ENCODE results near the gene TUBGCP4.

Gene TUBGCP4, protein sequence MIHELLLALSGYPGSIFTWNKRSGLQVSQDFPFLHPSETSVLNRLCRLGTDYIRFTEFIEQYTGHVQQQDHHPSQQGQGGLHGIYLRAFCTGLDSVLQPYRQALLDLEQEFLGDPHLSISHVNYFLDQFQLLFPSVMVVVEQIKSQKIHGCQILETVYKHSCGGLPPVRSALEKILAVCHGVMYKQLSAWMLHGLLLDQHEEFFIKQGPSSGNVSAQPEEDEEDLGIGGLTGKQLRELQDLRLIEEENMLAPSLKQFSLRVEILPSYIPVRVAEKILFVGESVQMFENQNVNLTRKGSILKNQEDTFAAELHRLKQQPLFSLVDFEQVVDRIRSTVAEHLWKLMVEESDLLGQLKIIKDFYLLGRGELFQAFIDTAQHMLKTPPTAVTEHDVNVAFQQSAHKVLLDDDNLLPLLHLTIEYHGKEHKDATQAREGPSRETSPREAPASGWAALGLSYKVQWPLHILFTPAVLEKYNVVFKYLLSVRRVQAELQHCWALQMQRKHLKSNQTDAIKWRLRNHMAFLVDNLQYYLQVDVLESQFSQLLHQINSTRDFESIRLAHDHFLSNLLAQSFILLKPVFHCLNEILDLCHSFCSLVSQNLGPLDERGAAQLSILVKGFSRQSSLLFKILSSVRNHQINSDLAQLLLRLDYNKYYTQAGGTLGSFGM

GRCh38 chr15:43370975-43371974, at the start of gene TUBGCP4, which contains the start of gene ZSCAN29:
Gene TUBGCP4, plus strand, starts transcription at chr15:43371101. Its CDS starts 254 bp downstream, at chr15:43371355.
Gene ZSCAN29, minus strand, starts transcription at chr15:43371043. Its CDS starts 1,130 bp downstream, at chr15:43369913.
- Histone ChIP-seq H3K9ac (ENCODE audit: low read depth, low read length) (peak within 1 kb of the TSS; percentile 86), H3K36me3 (ENCODE audit: insufficient read depth, low read length) (peaks cover 5% of the 10 kb centered on the region), H3K9me3 (ENCODE audit: control insufficient read depth, insufficient read depth, low read length) (no peaks in the 10 kb centered on the region), H3K4me1 (ENCODE audit: insufficient read depth, low read length) (no peaks in the 10 kb centered on the region)

GRCh38 chr15:43325039-43325684, 45.7 kb upstream of the TUBGCP4 start:
- no peaks in the 10 kb centered on the region for H3K9me3 ChIP-seq (ENCODE audit: control insufficient read depth, insufficient read depth, low read length)
- H3K36me3 ChIP-seq (ENCODE audit: insufficient read depth, low read length) = no peaks in the 10 kb centered on the region
- no peak overlapping the region for H3K9ac ChIP-seq (ENCODE audit: low read depth, low read length)
- peaks cover 7% of the 10 kb centered on the region; the same call in 1 of the 2 replicates for H3K4me1 ChIP-seq (ENCODE audit: insufficient read depth, low read length)

- H3K4me1 ChIP-seq (ENCODE audit: insufficient read depth, low read length) = peaks cover 7% of the 10 kb centered on the region; the same call in 1 of the 2 replicates
- H3K36me3 ChIP-seq (ENCODE audit: insufficient read depth, low read length) = no peaks in the 10 kb centered on the region
- H3K9me3 ChIP-seq (ENCODE audit: control insufficient read depth, insufficient read depth, low read length) = no peaks in the 10 kb centered on the region
- H3K9ac ChIP-seq (ENCODE audit: low read depth, low read length) = peak overlapping the region; percentile 61
These were observed 41.5 kb upstream of the TUBGCP4 start for GRCh38 chr15:43329217-43329959.

DNA sequence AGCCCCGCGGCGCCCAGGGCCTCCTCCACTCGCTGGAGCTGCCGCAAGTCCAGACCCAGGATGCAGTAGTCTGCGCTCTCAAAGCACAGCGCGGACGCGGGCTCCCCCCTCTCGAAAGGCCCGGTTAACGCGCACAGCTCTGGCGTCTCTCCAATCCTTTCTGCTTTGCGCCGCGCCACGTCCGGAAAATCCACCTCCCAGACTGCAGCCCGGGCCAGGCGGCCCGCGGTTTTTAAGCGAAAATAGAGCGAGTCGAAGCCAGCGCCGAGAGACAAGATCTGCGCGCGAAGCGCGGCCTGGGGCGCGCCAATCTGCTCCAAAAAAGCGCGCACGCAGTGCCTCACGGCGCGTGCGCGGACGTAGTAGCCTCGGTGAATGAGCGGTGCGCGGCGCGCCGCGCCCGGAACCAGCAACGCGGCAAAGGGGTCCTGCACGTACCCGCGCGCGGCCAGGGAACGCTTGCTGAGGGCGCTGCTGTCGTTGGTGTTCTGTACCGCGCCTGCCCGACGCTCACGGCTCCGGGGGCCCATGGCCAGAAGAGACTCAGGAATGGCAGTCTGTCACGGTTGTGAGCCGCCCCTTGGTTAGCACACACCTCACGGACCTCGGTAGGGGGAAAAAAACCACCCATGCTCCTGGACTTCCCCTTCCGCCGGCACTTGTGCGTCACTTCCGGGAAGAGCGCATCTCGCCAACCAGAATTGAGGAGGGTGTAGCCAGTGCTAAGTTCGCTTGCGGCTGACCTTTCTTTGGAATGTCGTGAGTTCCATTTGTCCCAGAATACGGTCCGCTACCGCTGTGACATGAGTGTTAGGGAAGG, 40.7 kb upstream of the TUBGCP4 start, which contains the start of gene LCMT2:
TSS of gene LCMT2 (minus strand) at position 614 of the 820 bp plus-strand sequence. CDS start at position 530, 84 bp downstream.
- peaks cover 7% of the 10 kb centered on the region; the same call in 1 of the 2 replicates for H3K4me1 ChIP-seq (ENCODE audit: insufficient read depth, low read length)
- peak within 1 kb of the TSS; percentile 61 for H3K9ac ChIP-seq (ENCODE audit: low read depth, low read length)
- no peaks in the 10 kb centered on the region for H3K36me3 ChIP-seq (ENCODE audit: insufficient read depth, low read length)
- no peaks in the 10 kb centered on the region for H3K9me3 ChIP-seq (ENCODE audit: control insufficient read depth, insufficient read depth, low read length)

DNA sequence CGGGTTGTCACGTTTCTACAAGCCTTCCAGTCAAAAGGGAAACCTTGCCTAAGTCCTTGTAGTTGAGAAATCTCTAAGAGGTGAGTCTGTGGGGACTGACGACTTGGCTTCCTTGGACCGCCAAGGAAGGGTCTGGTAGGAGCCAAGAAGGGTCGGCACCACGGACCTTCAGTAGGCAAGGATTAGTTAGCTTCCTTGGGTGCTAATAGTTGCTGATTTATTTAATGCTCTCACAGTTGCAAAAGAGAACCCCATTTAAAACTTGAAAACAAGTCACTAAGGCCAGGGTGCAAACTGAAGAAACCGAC, 40.2 kb upstream of the TUBGCP4 start:
- H3K9ac ChIP-seq (ENCODE audit: low read depth, low read length) = peak overlapping the region; percentile 61
- peaks cover 7% of the 10 kb centered on the region; the same call in 1 of the 2 replicates for H3K4me1 ChIP-seq (ENCODE audit: insufficient read depth, low read length)
- no peaks in the 10 kb centered on the region for H3K9me3 ChIP-seq (ENCODE audit: control insufficient read depth, insufficient read depth, low read length)
- H3K36me3 ChIP-seq (ENCODE audit: insufficient read depth, low read length) = no peaks in the 10 kb centered on the region

DNA sequence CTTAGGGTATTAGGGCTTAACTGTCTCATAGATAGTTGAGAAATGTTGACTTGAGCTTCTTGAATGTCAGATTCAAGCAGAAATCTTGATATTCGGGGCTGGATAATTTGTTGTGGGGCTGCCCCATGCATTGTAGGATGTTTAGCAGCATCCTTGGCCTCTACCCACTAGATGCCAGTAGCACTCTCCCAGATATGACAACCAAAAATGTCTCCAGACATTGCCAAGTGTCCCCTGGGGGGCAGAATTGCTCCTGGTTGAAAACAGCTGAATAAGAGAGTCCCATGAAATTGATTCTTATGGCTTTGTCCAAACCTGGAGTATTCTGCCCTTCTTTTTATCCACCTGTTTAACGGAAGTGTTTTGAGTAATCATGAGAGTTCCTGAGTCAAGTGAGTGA, 24.6 kb upstream of the TUBGCP4 start:
- no peaks in the 10 kb centered on the region for H3K9me3 ChIP-seq (ENCODE audit: control insufficient read depth, insufficient read depth, low read length)
- H3K9ac ChIP-seq (ENCODE audit: low read depth, low read length) = no peak overlapping the region
- 0 out of 2 replicates have a peak, but pooled peaks cover 4% of the 10 kb centered on the region for H3K36me3 ChIP-seq (ENCODE audit: insufficient read depth, low read length)
- no peaks in the 10 kb centered on the region for H3K4me1 ChIP-seq (ENCODE audit: insufficient read depth, low read length)

DNA sequence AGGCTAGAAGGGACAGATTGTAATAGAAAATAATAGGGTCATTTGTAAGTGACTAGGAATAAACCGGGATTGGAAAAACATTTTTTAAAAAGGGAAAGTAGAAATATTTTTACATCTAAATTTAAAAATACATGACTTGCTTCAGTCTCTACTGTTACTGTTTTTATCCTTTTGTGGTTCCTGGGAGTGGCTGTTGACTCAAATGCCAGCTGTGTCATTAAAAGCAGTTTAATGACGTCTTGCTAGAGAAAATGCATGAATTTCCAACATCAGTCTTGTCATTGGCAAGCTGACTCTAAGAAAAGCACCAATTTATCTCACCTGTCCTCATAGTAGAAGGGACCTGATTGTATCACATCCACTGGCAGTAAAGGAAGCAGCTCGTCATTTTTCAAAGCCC, 23.8 kb upstream of the TUBGCP4 start:
- 0 out of 2 replicates have a peak, but pooled peaks cover 4% of the 10 kb centered on the region for H3K36me3 ChIP-seq (ENCODE audit: insufficient read depth, low read length)
- no peak overlapping the region for H3K9ac ChIP-seq (ENCODE audit: low read depth, low read length)
- no peaks in the 10 kb centered on the region for H3K9me3 ChIP-seq (ENCODE audit: control insufficient read depth, insufficient read depth, low read length)
- no peaks in the 10 kb centered on the region for H3K4me1 ChIP-seq (ENCODE audit: insufficient read depth, low read length)

DNA sequence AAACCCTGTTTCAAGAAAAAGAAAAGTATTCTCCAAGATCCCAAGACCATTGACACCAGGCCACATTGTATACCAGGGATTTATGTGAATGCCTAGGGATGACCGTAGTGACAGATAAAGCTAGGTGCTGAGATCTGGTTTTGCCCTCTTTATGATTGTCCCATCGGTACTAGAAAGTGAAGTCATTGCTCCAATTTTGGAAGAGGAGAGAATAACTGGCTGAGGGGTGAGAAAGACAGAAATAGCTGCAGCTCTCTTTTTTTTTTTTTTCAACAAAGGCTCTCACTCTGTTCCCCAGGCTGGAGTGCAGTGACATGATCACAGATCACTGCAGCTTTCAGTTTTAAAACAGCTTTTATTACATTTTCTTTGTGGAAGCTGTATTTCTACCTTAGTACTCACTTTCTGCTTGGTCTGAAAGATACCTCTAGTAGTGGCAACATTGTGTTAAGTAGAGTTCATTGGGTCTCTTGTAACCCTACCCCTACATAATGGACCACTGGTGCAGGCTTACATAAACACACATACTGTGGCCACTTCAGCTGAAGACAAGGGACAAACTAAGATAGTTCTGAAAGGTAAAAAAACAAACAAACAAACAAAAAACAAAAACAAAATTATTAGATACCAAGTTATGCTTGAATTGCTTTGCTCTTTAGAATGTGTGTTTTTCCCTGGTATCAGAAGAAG, 18.1 kb upstream of the TUBGCP4 start:
- Histone ChIP-seq H3K9ac (ENCODE audit: low read depth, low read length) (no peak overlapping the region), H3K36me3 (ENCODE audit: insufficient read depth, low read length) (no peaks in the 10 kb centered on the region), H3K4me1 (ENCODE audit: insufficient read depth, low read length) (no peaks in the 10 kb centered on the region), H3K9me3 (ENCODE audit: control insufficient read depth, insufficient read depth, low read length) (no peaks in the 10 kb centered on the region)

DNA sequence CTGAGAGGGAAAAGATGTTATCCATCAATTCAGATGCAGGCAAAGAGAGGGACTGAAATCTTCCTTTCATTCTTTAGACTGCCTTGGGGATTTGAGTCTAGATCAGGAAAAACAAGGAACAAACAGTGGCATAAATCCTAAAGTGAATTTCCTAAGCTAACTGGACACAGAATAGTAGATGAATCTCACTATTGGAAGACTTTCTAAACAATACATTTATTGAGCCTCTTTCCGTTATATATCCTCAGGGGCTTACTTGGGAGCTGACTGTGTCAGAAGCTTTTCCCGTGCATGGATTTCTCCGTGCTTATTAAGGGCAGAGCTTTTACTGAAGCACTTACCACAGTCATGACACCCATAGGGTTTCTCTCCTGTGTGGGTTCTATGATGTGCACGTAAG, 10.1 kb upstream of the TUBGCP4 start:
- H3K9me3 ChIP-seq (ENCODE audit: control insufficient read depth, insufficient read depth, low read length) = peaks cover 22% of the 10 kb centered on the region
- peaks cover 51% of the 10 kb centered on the region for H3K36me3 ChIP-seq (ENCODE audit: insufficient read depth, low read length)
- H3K4me1 ChIP-seq (ENCODE audit: insufficient read depth, low read length) = no peaks in the 10 kb centered on the region
- H3K9ac ChIP-seq (ENCODE audit: low read depth, low read length) = no peak overlapping the region

- H3K36me3 ChIP-seq (ENCODE audit: insufficient read depth, low read length) = peaks cover 54% of the 10 kb centered on the region
- no peaks in the 10 kb centered on the region for H3K4me1 ChIP-seq (ENCODE audit: insufficient read depth, low read length)
- H3K9ac ChIP-seq (ENCODE audit: low read depth, low read length) = no peak overlapping the region
- H3K9me3 ChIP-seq (ENCODE audit: control insufficient read depth, insufficient read depth, low read length) = peaks cover 22% of the 10 kb centered on the region
These were observed 9.5 kb upstream of the TUBGCP4 start for GRCh38 chr15:43361313-43361903.

DNA sequence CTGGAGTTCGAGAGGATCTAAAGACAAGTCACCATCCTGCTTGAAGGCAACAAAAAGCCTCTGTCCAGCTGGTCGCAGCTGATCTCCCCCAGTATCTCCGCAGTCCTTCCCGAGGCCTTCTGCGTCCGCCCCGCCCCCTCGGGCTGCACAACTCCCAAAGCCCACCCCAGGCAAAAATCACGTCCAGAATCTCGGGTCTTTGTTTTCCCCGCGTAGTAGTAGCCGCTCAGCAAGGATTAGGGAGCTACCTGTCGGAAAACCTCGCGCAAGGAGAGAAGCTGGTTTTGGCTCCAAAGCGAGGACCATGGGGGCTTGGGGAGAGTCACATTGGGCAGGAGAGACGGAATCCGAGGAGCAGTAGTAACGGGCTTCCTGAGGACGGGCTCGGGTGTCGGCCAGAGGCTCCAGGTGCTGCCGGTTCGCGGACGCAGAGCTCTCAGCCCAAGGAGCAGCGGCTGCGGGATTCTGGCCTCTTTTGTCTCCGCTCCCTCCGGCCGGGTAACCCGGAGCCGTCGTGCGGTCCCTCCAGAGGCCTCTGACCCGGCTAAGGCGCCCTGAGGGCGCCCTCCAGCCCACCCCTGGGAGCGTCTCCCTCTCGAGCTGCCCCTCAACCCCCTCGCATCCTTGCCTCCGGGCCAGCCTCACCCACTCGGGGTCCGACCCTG, 459 bp upstream of the TUBGCP4 start:
- H3K36me3 ChIP-seq (ENCODE audit: insufficient read depth, low read length) = peaks cover 9% of the 10 kb centered on the region
- no peaks in the 10 kb centered on the region for H3K4me1 ChIP-seq (ENCODE audit: insufficient read depth, low read length)
- peak overlapping the region; percentile 86 for H3K9ac ChIP-seq (ENCODE audit: low read depth, low read length)
- no peaks in the 10 kb centered on the region for H3K9me3 ChIP-seq (ENCODE audit: control insufficient read depth, insufficient read depth, low read length)

All from ES-I3 (cell line).